Measurements from ENCODE around the gene MST1.

The MST1 gene

GRCh38 chr3:49683162-49683561 lies 6.1 kb downstream of the MST1 start:
- TF ChIP-seq CTCF (IDR thresholded peaks at IDR 0.05; ENCODE audit: extremely low read depth, missing control alignments), result no peak
- DNase-seq (ENCODE audit: low spot score), result no peak

DNA sequence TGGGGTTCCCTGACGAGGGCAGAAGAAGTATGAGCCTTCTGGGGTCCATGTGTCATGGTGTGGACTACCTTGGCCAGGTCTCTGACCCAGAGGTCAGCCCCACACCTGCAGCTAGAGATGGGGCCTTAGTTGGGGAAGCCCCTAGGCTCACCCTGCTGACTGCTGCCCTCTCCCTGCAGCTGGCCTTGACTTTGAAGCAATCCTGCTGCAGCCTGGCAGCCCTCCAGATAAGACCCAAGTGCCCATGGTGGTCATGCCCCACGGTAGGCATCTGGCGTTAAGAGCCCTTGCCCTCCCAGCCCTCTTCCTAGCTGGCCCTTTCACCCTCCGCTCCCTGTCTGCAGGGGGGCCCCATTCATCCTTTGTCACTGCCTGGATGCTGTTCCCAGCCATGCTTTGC lies 7.7 kb downstream of the MST1 start:
- TF ChIP-seq CTCF (IDR thresholded peaks at IDR 0.05; ENCODE audit: extremely low read depth, missing control alignments), result no peak
- DNase-seq (ENCODE audit: low spot score), result no peak

DNA sequence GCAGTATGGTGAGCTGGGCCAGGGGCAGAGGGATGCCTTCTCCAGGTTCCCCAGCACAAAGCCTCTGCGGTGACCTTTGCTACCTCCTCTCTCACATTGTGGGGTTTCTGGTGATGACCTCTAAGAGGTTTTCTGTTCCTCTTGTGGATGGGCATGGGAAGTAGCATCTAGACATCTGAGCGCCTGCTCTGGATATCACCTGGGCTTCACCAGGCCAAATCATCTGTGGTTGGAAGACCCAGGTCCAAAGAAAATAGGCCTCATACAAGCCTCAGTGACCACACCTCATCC lies 8.1 kb downstream of the MST1 start:
- no peak for TF ChIP-seq CTCF (IDR thresholded peaks at IDR 0.05; ENCODE audit: extremely low read depth, missing control alignments)

DNA sequence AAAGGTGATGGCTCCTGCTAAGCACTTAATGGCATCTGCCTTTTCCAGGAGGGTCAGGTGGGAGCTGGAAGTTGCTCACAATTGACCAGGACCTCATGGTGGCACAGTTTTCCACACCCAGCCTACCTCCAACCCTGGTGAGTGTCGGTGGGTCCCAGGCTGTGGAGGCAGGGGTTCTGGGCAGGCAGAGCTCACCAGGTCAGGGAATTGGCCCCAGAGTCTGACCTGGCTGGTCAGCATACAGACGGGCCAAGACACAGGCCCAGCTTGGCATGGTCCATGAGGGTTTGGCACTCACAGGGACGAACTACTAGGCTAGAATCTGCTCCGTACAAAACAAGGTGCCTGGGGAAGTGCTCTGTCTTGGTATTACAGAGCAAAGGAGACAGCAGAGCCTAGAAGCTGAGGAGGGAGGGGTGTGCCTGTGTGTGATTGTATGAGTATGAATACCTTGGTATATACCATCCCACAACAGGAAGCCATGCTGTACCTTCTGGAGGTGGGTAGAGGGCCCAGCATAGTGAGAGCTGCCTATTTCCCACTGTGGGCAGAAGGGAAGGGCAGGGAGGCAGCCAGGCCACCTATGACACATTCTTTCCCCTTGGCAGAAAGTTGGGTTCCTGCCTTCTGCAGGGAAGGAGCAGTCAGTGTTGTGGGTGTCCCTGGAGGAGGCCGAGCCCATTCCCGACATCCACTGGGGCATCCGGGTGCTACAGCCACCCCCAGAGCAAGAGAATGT lies 8.6 kb downstream of the MST1 start:
- TF ChIP-seq CTCF (IDR thresholded peaks at IDR 0.05; ENCODE audit: extremely low read depth, missing control alignments), result no peak
- no peak for DNase-seq (ENCODE audit: low spot score)

More for the DNA sequence above, 8.1 kb downstream of the MST1 start:
- no peak for DNase-seq (ENCODE audit: low spot score)

DNA sequence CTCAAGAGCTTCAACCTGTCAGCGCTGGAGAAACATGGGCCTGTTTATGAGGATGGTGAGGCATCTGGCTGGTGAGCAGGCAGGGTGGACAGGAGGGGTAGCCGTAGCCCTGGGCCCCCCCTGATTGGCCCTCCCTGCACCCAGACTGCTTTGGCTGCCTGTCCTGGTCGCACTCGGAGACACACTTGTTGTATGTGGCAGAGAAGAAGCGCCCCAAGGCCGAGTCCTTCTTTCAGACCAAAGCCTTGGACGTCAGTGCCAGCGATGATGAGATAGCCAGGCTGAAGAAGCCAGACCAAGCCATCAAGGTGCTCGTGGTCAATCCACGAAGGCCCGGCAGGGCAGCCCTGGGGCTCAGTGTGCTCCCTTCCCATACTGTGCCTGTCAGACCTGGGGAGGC lies 13.4 kb downstream of the MST1 start:
- TF ChIP-seq CTCF (IDR thresholded peaks at IDR 0.05; ENCODE audit: extremely low read depth, missing control alignments), result no peak
- DNase-seq (ENCODE audit: low spot score), result no peak

- TF ChIP-seq CTCF (IDR thresholded peaks at IDR 0.05; ENCODE audit: extremely low read depth, missing control alignments), result no peak
- no peak for DNase-seq (ENCODE audit: low spot score)
Measured at GRCh38 chr3:49674497-49674983, 14.7 kb downstream of the MST1 start.

- DNase-seq (ENCODE audit: low spot score), result peak; percentile 99
- no peak for TF ChIP-seq CTCF (IDR thresholded peaks at IDR 0.05; ENCODE audit: extremely low read depth, missing control alignments)
Measured at GRCh38 chr3:49673715-49674496, 15.4 kb downstream of the MST1 start, which contains the start of gene APEH. Gene APEH, plus strand, starts transcription at chr3:49674351. Its CDS starts 51 bp downstream, at chr3:49674402.
